ENCODE results near the gene KCNJ9.

GRCh38 chr1:160125746-160126145 is 44.4 kb downstream of the KCNJ9 start:
- no peak for TF ChIP-seq CTCF (IDR thresholded peaks at IDR 0.05; ENCODE audit: low read length)
- TF ChIP-seq EZH2 (optimal IDR thresholded peaks at IDR 0.05; ENCODE audit: low read depth, low read length): no peak
